ENCODE data around the gene POU2AF1.

POU2AF1 gene

DNA sequence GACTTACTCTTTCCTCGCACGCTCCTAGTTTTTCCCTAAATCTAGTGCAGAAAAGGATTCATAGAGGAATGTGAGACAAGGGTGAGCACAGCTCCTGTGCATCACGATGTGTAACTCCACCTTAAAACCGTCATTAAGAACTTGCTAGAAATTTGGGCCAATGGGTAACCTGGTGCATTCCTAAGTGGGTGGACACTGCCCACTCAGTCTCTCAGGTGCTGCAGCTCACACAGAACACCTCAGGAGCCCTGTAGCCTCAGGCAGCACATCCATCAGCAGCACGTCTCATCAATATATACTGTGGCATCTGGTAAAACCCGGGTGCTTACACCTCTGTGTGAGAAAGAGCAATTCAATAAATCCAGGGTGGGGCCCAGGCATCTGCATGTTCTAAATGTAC, 68.4 kb downstream of the POU2AF1 start:
- DNase-seq (ENCODE audit: extremely low spot score) = no peak
- POLR2A ChIA-PET = no interaction called here
- CTCF ChIA-PET = no interaction called here
- TF ChIP-seq, protein P1, sequence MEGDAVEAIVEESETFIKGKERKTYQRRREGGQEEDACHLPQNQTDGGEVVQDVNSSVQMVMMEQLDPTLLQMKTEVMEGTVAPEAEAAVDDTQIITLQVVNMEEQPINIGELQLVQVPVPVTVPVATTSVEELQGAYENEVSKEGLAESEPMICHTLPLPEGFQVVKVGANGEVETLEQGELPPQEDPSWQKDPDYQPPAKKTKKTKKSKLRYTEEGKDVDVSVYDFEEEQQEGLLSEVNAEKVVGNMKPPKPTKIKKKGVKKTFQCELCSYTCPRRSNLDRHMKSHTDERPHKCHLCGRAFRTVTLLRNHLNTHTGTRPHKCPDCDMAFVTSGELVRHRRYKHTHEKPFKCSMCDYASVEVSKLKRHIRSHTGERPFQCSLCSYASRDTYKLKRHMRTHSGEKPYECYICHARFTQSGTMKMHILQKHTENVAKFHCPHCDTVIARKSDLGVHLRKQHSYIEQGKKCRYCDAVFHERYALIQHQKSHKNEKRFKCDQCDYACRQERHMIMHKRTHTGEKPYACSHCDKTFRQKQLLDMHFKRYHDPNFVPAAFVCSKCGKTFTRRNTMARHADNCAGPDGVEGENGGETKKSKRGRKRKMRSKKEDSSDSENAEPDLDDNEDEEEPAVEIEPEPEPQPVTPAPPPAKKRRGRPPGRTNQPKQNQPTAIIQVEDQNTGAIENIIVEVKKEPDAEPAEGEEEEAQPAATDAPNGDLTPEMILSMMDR (IDR thresholded peaks at IDR 0.05; ENCODE audit: control extremely low read depth, extremely low read depth, low read depth, missing control alignments) = no peak

DNA sequence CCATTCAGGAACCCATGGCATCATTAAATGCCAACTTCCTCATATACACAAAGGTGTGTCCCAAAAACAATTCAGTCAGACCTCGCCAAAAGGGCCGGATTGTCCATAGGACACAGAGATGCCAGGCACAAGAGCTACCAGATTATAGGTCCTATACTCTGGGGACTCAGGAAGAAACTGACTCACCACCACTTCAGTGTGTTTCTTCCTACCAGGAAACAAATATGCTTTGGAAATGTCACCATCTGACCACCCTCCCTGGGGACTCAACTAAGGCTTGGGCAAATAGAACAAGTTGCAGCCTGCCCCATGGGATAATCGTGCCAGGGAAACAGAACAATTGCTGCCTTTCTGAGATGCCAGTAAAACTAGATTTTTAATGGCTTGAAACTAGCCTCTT, 69.0 kb downstream of the POU2AF1 start:
- DNase-seq (ENCODE audit: extremely low spot score) = no peak
- TF ChIP-seq, protein P1 (IDR thresholded peaks at IDR 0.05; ENCODE audit: control extremely low read depth, extremely low read depth, low read depth, missing control alignments) = no peak
- ChIA-PET CTCF (interaction anchor here (0.6 kb wide), 1 partner anchor 27 kb away, joined by 3 read pairs; no protein-coding TSS in a partner anchor), POLR2A (no interaction called here)

DNA sequence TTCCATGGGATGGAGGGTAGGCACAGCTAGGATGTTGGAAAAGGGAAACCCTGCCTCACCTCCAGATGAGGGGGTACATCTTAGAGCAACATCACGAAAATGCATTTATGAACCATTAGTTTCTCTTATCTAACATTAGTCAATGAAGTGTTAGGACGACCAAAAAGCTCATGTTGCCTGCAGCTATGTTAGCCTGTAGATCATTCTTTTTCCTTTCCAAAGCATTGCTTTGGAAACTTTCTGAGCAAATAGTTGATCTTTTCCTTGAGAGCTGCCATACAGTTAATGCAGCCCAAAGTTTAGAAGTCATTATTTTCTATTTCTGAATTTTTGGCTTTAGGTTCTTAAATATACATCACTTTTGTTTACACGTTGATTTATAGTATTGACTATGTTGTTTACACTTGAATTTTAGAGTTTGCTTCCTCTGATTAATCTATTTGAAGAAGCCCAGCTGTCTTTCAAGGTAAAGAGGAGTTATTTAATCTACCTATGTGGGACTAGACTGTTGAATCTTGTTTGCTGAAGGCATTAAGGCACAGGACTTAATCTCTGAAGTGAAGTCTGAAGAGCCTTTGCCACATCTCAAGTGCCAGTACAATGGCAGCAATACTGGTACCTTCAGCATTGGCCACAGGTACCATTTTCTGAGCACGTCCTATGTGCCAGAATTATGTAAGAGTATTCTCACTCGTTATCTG, 69.7 kb downstream of the POU2AF1 start:
- ChIA-PET CTCF (no interaction called here), POLR2A (interaction anchor here (0.5 kb wide), 1 partner anchor 809 kb away, joined by 3 read pairs; no protein-coding TSS in a partner anchor)
- TF ChIP-seq, protein P1 (IDR thresholded peaks at IDR 0.05; ENCODE audit: control extremely low read depth, extremely low read depth, low read depth, missing control alignments) = no peak
- DNase-seq (ENCODE audit: extremely low spot score) = no peak

DNA sequence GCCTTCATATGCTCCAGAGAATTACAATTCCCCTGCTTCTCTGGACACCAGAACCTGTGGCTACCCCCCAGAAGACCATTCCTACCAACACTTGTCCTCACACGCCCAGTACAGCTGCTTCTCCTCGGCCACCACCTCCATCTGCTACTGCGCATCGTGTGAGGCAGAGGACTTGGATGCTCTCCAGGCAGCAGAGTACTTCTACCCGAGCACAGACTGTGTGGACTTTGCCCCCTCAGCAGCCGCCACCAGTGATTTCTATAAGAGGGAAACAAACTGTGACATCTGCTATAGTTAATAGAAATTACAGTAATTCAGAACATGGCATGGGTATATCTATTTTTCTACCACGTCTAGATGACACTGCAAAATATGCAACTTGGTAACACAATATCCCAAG, 70.9 kb downstream of the POU2AF1 start:
- no peak for DNase-seq (ENCODE audit: extremely low spot score)
- TF ChIP-seq, protein P1 (IDR thresholded peaks at IDR 0.05; ENCODE audit: control extremely low read depth, extremely low read depth, low read depth, missing control alignments) = no peak
- CTCF ChIA-PET = interaction anchor here (0.7 to 1.1 kb wide), 2 partner anchors 115 to 139 kb away, joined by 3 read pairs; no protein-coding TSS in a partner anchor
- POLR2A ChIA-PET = no interaction called here

DNA sequence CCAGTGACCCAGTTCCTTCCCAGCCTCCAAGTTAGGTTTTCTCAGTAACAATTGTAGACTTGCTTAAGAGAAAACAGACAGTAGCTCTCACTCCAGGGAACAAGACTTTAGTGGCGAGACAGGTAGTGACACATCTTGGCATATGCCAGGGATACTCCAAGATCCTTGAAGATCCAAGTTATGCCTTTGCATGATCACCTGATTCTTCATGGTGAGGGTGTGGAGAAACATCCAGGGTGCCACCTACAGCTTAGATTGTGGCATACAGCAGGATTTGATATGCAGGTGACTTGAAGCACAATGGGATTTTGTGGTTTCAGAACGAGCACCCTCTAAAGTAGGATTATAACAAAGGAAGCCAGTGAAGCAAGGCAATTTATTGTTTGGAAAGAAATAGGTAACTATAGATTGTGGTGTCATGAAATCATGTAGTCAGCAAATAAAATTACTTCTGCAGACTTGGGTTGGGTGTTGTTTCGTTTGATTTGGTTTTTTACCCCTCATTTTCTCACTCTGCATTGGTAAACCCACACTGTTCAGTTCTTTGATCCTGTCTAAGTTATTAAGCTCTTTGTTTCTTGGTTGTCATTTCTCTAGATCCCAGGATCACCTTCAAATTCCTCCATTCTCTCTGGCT, 71.5 kb downstream of the POU2AF1 start:
- CTCF ChIA-PET = interaction anchor here (0.7 to 1.3 kb wide), 3 partner anchors 13 to 139 kb away, joined by 3 read pairs; no protein-coding TSS in a partner anchor
- TF ChIP-seq, protein P1 (IDR thresholded peaks at IDR 0.05; ENCODE audit: control extremely low read depth, extremely low read depth, low read depth, missing control alignments) = no peak
- POLR2A ChIA-PET = no interaction called here
- DNase-seq (ENCODE audit: extremely low spot score) = no peak

DNA sequence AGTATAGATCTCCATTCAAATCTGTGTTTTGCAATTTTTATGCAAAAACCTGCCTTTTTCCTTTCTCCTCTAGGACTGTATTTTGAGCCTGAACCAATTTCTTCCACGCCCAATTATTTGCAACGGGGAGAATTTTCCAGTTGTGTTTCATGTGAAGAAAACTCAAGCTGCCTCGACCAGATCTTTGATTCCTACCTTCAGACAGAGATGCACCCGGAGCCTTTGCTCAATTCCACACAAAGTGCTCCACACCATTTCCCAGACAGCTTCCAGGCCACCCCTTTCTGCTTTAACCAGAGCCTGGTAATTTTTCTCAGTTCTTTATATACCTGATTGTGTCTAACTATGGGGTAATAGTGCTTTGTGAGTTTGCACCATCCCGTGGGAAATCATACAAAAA, 72.8 kb downstream of the POU2AF1 start:
- DNase-seq (ENCODE audit: extremely low spot score) = no peak
- ChIA-PET POLR2A (no interaction called here), CTCF (interaction anchor here (1.3 kb wide), 1 partner anchor 14 kb away, joined by 3 read pairs; no protein-coding TSS in a partner anchor)
- TF ChIP-seq, protein P1 (IDR thresholded peaks at IDR 0.05; ENCODE audit: control extremely low read depth, extremely low read depth, low read depth, missing control alignments) = no peak

Measured in GM10248 (cell line).